ENCODE measurements around the gene EMX2.

- TF ChIP-seq EZH2 (IDR thresholded peaks at IDR 0.05; ENCODE audit: borderline replicate concordance, low read depth, low read length, poor library complexity, severe bottlenecking) (no peak), CTCF (conservative IDR thresholded peaks at IDR 0.05; ENCODE audit: low read depth, low read length) (no peak)
These were observed 9.0 kb downstream of the EMX2 start for GRCh38 chr10:117551330-117552155.
